Measurements from ENCODE around the gene ACOD1. TPM values are rescaled to one million over a fixed set of nuclear protein-coding genes. Genes with fewer than 3 reads are reported as not detected.
A peak's percentile ranks its signal among the peaks of the same experiment; 100 is the strongest.

The ACOD1 gene
- total RNA-seq, 1 donor from 2014 or later = not detected

- TF ChIP-seq CTCF (IDR thresholded peaks at IDR 0.05) = no peak
- Histone ChIP-seq H3K36me3 (no peaks in the 10 kb centered on the region), H3K4me3 (no peak overlapping the region), H3K27ac (no peak overlapping the region), H3K9me3 (no peaks in the 10 kb centered on the region), H3K27me3 (ENCODE audit: low read depth) (no peaks in the 10 kb centered on the region), H3K4me1 (no peaks in the 10 kb centered on the region)
- intact Hi-C loops (cut with DNase I) = no loop called here
- DNase-seq = no peak
- ATAC-seq = peak; percentile 39 to 45
Observed at GRCh38 chr13:76937281-76937820, 11.0 kb upstream of the ACOD1 start.

DNA sequence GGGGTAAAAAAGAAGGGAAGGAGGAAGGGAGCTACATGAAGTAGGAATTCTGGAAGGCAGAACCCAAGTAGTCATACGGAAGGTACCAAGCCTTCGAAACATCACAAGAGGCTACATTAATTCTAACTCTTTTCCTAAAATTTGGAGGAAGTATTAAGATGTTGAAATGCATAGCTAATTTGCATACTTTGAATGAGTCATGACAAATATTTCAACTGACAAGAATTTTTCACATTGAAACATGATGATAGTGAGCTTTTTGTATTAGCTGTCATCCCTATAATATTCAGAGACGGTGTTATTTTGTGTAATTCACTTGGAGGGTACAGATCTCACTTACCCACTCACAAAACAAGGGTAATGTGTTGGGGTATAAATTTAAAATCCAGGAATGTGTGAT, 9.1 kb upstream of the ACOD1 start:
- Histone ChIP-seq H3K4me1 (no peaks in the 10 kb centered on the region), H3K27ac (no peak overlapping the region), H3K36me3 (no peaks in the 10 kb centered on the region), H3K9me3 (no peaks in the 10 kb centered on the region), H3K27me3 (ENCODE audit: low read depth) (no peaks in the 10 kb centered on the region), H3K4me3 (no peak overlapping the region)
- ATAC-seq = no peak
- intact Hi-C loops (cut with DNase I) = no loop called here
- no peak for TF ChIP-seq CTCF (IDR thresholded peaks at IDR 0.05)
- no peak for DNase-seq

- DNase-seq (no peak), ATAC-seq (no peak)
- peaks cover 4% of the 10 kb centered on the region for H3K4me1 ChIP-seq
- no peaks in the 10 kb centered on the region for H3K9me3 ChIP-seq
- intact Hi-C loops (cut with DNase I) = no loop called here
- H3K27me3 ChIP-seq (ENCODE audit: low read depth) = no peaks in the 10 kb centered on the region
- H3K4me3 ChIP-seq = no peak overlapping the region
- no peak overlapping the region for H3K27ac ChIP-seq
- no peaks in the 10 kb centered on the region for H3K36me3 ChIP-seq
- no peak for TF ChIP-seq CTCF (IDR thresholded peaks at IDR 0.05)
Observed at GRCh38 chr13:76942363-76942762, 5.9 kb upstream of the ACOD1 start.

DNA sequence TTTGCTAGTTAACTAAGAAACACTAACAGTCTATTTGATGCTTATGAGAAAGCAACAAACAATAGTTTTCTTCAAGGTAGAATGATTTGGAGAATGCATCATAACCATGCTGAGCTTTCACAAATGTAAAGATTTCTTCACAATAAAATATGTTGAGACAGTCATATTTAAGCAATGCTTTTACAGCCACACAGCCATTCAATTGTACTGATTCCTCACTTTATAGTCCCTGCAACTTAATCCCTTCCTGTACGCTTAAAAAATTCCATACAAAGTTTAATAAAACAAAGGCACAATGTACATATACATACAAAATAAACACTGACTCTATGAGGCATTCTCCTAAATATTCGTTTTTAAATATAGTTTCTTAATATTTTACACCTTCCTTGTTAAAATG, 4.7 kb upstream of the ACOD1 start:
- Histone ChIP-seq H3K4me1 (peaks cover 4% of the 10 kb centered on the region), H3K9me3 (no peaks in the 10 kb centered on the region), H3K36me3 (no peaks in the 10 kb centered on the region), H3K27ac (no peak overlapping the region), H3K4me3 (no peak overlapping the region), H3K27me3 (ENCODE audit: low read depth) (no peaks in the 10 kb centered on the region)
- DNase-seq = no peak
- TF ChIP-seq CTCF (IDR thresholded peaks at IDR 0.05) = no peak
- intact Hi-C loops (cut with DNase I) = no loop called here
- no peak for ATAC-seq

DNA sequence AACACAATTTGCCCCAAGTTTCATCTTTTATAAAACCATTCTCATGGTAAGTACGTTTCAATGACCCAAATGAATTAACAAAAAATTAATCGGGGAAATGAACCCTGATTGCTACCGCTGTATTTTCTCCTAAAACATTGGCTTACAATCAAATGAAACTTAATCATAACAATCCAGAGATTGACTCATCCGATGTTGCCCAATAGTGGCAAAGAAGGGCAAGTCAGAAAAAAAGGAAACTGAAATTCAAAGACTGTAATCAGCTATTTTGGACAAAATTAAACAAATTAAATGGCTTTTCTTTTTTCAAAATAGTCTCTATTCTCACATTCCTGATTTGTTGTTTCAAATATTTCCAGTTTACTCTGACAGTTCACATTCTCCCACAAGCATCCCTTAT, 3.9 kb upstream of the ACOD1 start:
- ATAC-seq (no peak), DNase-seq (no peak)
- Histone ChIP-seq H3K27ac (no peak overlapping the region), H3K36me3 (no peaks in the 10 kb centered on the region), H3K9me3 (no peaks in the 10 kb centered on the region), H3K4me3 (no peak overlapping the region), H3K4me1 (peaks cover 4% of the 10 kb centered on the region), H3K27me3 (ENCODE audit: low read depth) (no peaks in the 10 kb centered on the region)
- intact Hi-C loops (cut with DNase I) = no loop called here
- no peak for TF ChIP-seq CTCF (IDR thresholded peaks at IDR 0.05)

DNA sequence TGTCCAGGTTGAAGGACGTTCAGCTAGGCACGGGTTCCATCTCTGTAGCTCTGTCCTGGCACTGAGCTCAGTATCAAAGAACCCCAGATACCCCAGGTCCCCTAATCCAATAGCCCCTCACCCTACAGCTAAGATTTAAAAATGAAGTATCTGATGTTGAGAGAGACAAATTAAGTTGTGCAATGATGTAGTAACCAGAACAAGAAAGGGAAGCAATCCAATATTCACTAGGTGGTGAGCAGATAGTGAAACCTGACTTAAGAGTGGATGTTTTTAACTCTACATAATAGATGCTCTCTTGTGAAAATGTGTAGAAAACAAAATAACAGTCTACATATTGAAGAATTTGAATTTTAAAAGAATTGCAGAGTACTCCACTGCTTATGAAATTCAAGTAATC, 1.8 kb downstream of the ACOD1 start:
- Histone ChIP-seq H3K4me1 (no peaks in the 10 kb centered on the region), H3K27ac (no peak overlapping the region), H3K36me3 (no peaks in the 10 kb centered on the region), H3K9me3 (no peaks in the 10 kb centered on the region), H3K27me3 (ENCODE audit: low read depth) (no peaks in the 10 kb centered on the region), H3K4me3 (no peak overlapping the region)
- intact Hi-C loops (cut with DNase I) = no loop called here
- TF ChIP-seq CTCF (IDR thresholded peaks at IDR 0.05) = no peak
- DNase-seq = no peak
- no peak for ATAC-seq
